GM12878 (cell line): Measurements from ENCODE around the gene ADAM19. TPM values are rescaled to one million over a fixed set of nuclear protein-coding genes. Genes with fewer than 3 reads are reported as not detected.

ENCODE experiments used
- BCL3 ChIP-seq: IDR thresholded peaks from 2 replicates; pipeline ENCODE4 v1.6.1; 2011; ENCODE audit warnings: borderline replicate concordance, low read depth, mild to moderate bottlenecking, moderate library complexity, low read length; ENCODE audit not compliant: insufficient read depth, poor library complexity, severe bottlenecking
- CBX5 ChIP-seq: sonication (generic); IDR thresholded peaks from 2 replicates; pipeline ENCODE4 v1.6.1; 2016; ENCODE audit warnings: low read depth, moderate library complexity, mild to moderate bottlenecking, inconsistent platforms
- CUX1 ChIP-seq: IDR thresholded peaks from 2 replicates; pipeline ENCODE4 v1.6.1; 2012; ENCODE audit warnings: improper control_type of control experiment, low read depth, low read length; ENCODE audit not compliant: insufficient replicate concordance
- GABPA ChIP-seq: IDR thresholded peaks from 2 replicates; pipeline ENCODE4 v1.6.1; 2014; ENCODE audit warnings: antibody characterized with exemption, low read depth, mild to moderate bottlenecking, inconsistent platforms
- LARP7 ChIP-seq: fragments of 450-650 bp; IDR thresholded peaks from 2 replicates; pipeline ENCODE4 v1.6.1; 2017; ENCODE audit warnings: mild to moderate bottlenecking
- NFYA ChIP-seq: IDR thresholded peaks from 2 replicates; pipeline ENCODE4 v1.6.1; 2011; ENCODE audit warnings: low read depth, mild to moderate bottlenecking, low read length, improper control_type of control experiment, borderline replicate concordance
- RELB ChIP-seq: fragments of 450-650 bp; IDR thresholded peaks from 2 replicates; pipeline ENCODE4 v1.6.1; 2017; ENCODE audit warnings: low read depth, mild to moderate bottlenecking, moderate library complexity
- SKIL ChIP-seq: fragments of 450-650 bp; IDR thresholded peaks from 2 replicates; pipeline ENCODE4 v1.6.1; 2017; ENCODE audit warnings: mild to moderate bottlenecking, low read depth, inconsistent platforms; ENCODE audit not compliant: poor library complexity, severe bottlenecking
- SMAD1 ChIP-seq: fragments of 450-650 bp; IDR thresholded peaks from 2 replicates; pipeline ENCODE4 v1.6.1; 2018; ENCODE audit warnings: mild to moderate bottlenecking, low read depth; ENCODE audit not compliant: partially characterized antibody
- SREBF1 ChIP-seq: IDR thresholded peaks from 2 replicates; pipeline ENCODE4 v1.6.1; 2012; ENCODE audit warnings: mild to moderate bottlenecking, low read length
- TAF1 ChIP-seq: IDR thresholded peaks from 2 replicates; pipeline ENCODE4 v1.6.1; 2011; ENCODE audit warnings: mild to moderate bottlenecking, low read depth, low read length, borderline replicate concordance
- TCF7 ChIP-seq: IDR thresholded peaks from 2 replicates; pipeline ENCODE4 v1.6.1; 2014; ENCODE audit warnings: antibody characterized with exemption, borderline replicate concordance
- YBX1 ChIP-seq: fragments of 450-650 bp; IDR thresholded peaks from 2 replicates; pipeline ENCODE4 v1.6.1; 2016; ENCODE audit warnings: antibody characterized with exemption
- ZZZ3 ChIP-seq: IDR thresholded peaks from 2 replicates; pipeline ENCODE4 v1.6.1; 2011; ENCODE audit warnings: low read depth; ENCODE audit not compliant: control insufficient read depth, insufficient read length
- polyA plus RNA-seq, 11 experiments: library from polyadenylated mRNA; depleted of rRNA in 4 of 11; unstranded in 6 of 11; stranded (reverse) in 5 of 11; fragments of >200 nt; fragmentation: Nextera tagmentation in 4 of 11; fragmentation: Illumina TruSeq in 1 of 11; extraction: Ambion mirVana in 4 of 11; extraction: Trizol in 1 of 11; gene quantifications; 1 replicate in 1 of 11; 2 replicates in 10 of 11; pipeline versions ENCODE4 v1.2.1 to v1.2.3, GENCODE V29; 2011 to 2016; ENCODE audit warnings: inconsistent platforms in 2 of 11, missing spikeins in 2 of 11, low read depth in 1 of 11
- total RNA-seq, 4 experiments: library from RNA; depleted of rRNA in 3 of 4; stranded (reverse); fragments of >200 nt in 3 of 4; fragmentation: Illumina TruSeq in 1 of 4; extraction: Trizol in 1 of 4; gene quantifications; 2 replicates each; pipeline versions ENCODE4 v1.2.1 to v1.2.3, GENCODE V29; 2013 to 2021
- TF ChIP-seq, protein P1 (sequence below): fragments of 450-650 bp; conservative IDR thresholded peaks from 2 replicates; pipeline ENCODE4 v1.6.1; 2017; ENCODE audit warnings: mild to moderate bottlenecking, moderate library complexity

The ADAM19 gene
- total and polyA plus RNA-seq, 10 of the 15 experiments (the other 5 are each of a cell fraction or from before 2014, with no cell fraction given): 16.0 to 92.8 (median 44.7) TPM

GRCh38 chr5:157502143-157502647 is 73.4 kb downstream of the ADAM19 start (continued):
- TF ChIP-seq BCL3 (no peak), GABPA (peak; percentile 40; the same call in 1 of the 2 replicates), CUX1 (no peak), CBX5 (no peak), SREBF1 (no peak), LARP7 (no peak), TAF1 (no peak), SKIL (peak; percentile 69), SMAD1 (no peak), ZZZ3 (no peak), NFYA (no peak), YBX1 (no peak), RELB (peak; percentile 80; the same call in 1 of the 2 replicates), TCF7 (no peak)
- TF ChIP-seq, protein P1, sequence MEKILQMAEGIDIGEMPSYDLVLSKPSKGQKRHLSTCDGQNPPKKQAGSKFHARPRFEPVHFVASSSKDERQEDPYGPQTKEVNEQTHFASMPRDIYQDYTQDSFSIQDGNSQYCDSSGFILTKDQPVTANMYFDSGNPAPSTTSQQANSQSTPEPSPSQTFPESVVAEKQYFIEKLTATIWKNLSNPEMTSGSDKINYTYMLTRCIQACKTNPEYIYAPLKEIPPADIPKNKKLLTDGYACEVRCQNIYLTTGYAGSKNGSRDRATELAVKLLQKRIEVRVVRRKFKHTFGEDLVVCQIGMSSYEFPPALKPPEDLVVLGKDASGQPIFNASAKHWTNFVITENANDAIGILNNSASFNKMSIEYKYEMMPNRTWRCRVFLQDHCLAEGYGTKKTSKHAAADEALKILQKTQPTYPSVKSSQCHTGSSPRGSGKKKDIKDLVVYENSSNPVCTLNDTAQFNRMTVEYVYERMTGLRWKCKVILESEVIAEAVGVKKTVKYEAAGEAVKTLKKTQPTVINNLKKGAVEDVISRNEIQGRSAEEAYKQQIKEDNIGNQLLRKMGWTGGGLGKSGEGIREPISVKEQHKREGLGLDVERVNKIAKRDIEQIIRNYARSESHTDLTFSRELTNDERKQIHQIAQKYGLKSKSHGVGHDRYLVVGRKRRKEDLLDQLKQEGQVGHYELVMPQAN: no peak
